Stimulated activated CD8-positive, alpha-beta memory T cell treated with anti-CD3 and anti-CD28 coated beads, Interleukin-4, amount 100 ng/mL, for 4 hours (primary cell): ENCODE results near the gene EWSR1.
"Not testable (repeated sequence)": the region's sequence is repeated elsewhere in the genome, so short reads cannot be mapped to it uniquely, and the experiment has no call there.

ENCODE experiments used
- DNase-seq, 2 donors: peaks; one replicate each; pipeline ENCODE4 v3.0.0-alpha.2; 2020; ENCODE audit warnings: low read depth in 2 of 2, low spot score in 1 of 2

Gene EWSR1

DNA sequence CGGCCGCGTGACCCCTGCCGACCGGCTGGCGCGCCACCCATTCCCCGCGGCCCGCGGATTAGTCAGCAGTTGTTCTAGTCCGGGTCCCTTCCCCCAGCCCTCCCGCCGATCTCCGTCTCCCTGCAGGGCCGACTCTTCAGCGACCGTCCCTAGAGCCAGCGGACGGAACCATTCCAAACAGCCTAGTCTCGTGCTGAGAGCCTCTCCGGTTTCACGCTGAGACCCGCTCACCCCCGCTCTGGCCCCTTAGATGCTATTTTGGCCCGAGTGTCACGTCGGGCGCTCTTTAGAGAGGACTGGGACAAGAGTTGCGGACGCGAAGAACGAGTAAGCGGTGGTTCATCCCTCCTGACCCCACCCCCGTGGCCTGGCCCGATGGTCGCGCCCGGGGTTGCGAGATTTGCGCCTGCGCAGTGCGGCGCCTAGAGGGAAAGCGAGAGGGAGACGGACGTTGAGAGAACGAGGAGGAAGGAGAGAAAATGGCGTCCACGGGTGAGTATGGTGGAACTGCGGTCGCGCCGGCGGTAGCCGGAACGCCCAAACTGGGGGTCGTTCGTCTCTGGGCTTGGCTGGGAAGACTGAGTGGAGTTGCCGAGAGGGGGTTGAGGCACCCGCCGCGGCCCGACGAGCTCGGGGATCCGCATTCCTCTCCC lies at the start of gene EWSR1, which contains the start of gene RHBDD3:
Gene EWSR1, plus strand, starts transcription at position 411 of the 653 bp plus-strand sequence. Its CDS starts 69 bp downstream, at position 480.
Gene RHBDD3, minus strand, starts transcription at position 124 of the 653 bp plus-strand sequence. CDS start 2,355 bp downstream, outside the sequence.
- DNase-seq = peak; percentile 89 to 96

DNA sequence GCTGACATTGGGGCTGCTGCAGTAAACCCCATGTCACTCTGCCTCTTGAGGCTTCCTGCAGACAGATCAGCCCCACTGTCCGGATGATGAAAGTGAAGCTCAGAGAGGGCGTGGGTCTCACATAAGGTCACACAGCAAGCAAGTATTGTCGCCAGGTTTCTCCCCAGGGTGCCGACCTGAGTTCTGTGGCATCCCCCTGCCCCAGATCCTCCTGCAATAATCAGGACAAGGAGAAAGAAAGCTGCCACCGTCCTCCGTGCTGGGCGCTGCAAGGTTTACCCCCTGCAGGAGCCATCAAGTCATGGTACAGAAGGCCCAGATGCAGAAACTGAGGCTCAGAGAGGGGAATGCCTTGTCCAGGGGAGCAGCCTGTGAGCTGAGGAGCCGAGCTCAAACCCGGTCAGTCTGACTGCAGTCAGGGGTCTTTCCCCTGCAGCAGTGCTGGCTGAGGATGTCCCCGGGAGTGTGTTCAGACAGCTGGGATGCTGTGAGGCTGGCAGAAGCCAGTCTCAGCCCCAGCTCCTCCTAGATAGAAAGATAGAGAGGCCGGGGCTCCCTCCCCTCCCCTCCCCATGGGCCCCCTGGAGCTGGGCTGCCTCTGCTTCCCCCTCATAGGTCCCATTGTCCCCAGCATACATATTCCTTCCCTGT lies 49.2 kb upstream of the EWSR1 start:
- no peak for DNase-seq

GRCh38 chr22:29219409-29219782 lies 48.7 kb upstream of the EWSR1 start:
- not testable (repeated sequence) for DNase-seq

- no peak for DNase-seq
These were observed 48.0 kb upstream of the EWSR1 start for GRCh38 chr22:29219881-29220670.

- DNase-seq = no peak
These were observed 43.8 kb upstream of the EWSR1 start for GRCh38 chr22:29224121-29224858.

DNA sequence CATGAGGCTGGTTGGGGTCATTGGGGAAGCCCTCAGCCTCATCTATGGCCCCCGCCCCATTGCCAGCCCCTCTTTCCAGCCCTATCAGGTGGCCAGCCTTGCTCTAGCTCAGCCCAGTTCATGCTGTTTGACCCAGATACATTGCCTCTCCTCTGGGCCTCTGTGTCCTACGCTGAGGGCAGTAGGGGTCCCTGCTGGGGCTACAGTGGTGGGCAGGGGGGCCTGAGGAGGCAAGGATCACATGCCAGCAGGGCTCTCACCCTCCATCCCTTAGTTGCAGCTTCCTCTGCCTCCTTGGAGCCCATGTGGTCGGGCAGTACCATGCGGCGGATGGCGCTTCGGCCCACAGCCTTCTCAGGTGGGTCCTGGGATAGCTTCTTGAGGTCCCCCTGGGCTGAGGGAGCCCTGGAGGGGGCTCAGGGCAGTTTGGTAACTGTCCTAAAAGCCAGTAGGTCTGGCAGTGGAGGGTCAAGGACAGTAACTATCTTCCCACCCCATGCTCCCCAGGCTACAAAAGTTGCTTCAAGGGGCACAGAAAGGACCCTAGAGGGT lies 43.1 kb upstream of the EWSR1 start:
- DNase-seq = no peak

GRCh38 chr22:29225422-29226090 lies 42.5 kb upstream of the EWSR1 start:
- DNase-seq = no peak

- no peak for DNase-seq
These were observed 41.6 kb upstream of the EWSR1 start for GRCh38 chr22:29226351-29226981.

DNA sequence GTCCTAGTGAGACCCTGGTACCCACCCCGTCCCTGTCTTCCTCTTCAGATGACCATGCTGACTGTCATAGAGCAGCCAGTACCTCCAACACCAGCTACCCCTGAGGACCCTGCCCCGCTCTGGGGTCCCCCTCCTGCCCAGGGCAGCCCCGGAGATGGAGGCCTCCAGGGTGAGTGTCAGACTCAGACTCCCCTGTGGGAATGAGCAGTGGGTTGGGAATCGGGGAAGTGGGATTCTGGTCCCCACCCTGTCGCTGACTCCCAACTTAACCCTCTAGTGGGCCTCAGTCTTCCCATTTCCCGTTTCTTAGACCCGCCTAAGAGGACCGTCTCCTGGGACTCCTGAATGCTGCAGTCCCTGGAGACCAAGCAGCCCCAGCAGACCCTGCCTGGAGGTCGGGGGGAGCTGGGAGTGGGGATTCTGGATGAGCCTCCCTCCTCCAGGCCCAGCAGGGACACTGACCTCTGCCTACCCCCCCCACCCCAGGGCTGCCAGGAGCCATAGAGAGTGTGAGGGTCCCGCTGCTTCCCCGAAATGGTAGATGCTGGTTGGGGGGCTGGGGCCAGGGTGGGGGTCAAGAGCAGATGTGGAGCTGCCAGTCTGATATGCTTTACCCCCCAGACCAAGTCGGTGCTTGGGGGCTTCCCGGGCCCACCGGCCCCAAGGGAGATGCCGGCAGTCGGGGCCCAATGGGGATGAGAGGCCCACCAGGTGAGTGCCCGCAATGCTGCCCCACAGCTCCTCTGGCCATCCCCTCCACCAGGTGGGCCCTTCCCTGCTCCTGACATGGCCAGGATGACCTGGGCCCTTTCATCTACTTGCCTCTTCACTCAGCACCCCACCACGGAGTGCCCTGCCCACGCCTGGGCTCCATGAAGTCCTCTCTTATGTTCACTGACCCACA lies 36.8 kb upstream of the EWSR1 start:
- DNase-seq = no peak

DNA sequence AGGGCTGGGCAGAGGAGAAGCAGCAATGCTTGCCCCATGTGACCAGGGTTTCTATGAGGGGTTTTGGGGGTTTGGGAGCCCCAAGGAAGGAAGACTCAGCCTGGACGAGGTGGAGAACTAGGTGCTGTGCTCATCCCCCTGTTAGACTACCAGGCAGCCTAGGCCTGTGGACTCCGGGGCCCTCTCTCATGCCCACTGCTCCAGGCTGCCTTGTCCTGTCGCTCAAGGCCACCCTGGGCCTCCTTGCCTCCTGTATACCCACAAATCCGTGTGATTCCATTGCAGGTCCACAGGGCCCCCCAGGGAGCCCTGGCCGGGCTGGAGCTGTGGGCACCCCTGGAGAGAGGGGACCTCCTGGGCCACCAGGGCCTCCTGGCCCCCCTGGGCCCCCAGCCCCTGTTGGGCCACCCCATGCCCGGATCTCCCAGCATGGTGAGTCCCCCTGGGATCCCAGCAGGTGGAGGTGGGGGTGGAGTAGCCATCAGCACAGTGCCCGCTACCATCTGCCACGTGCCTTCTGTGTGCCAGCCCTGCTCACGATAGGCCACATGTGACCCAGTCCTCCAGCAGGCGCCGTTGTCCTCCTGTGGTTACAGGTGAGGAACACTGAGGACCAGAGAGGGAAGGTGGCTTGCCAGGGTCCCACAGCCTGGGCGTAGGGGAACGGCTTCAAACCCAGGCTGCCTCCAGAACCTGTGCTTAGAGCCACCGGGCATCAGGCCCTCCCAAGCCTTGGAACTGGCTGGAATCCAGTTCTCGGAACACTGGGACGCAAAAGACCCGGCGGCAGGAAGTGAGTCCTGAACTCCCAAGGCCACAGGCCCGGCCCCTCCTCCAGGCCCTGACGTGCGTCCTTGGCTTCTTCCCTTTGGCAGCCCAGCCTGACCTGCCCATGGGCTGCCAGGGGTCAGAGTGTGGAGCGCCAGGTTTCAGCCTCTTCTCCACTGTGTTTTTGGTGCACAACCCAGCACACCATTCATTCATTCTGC lies 35.8 kb upstream of the EWSR1 start:
- no peak for DNase-seq

DNA sequence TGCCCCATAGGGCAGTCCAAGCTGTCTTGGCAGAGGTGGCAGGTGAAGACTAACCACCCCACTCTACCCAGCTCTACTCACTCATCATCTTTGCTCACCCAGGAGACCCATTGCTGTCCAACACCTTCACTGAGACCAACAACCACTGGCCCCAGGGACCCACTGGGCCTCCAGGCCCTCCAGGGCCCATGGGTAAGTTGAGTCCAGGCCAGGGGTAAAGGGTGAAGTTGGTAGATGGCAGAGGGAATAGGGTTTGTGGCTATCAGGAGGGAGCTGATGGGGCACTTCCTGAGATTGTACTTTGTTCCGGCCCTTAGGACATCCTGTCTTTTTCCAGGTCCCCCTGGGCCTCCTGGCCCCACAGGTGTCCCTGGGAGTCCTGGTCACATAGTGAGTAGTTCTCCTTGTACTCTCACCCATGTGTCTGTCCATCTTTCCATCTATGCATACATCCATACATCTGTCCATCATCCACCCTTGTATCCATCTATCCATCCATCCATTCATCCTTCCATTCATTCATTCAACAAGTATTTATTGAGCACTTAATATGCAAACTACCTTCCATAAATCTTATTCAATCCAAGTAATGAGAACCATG lies 34.7 kb upstream of the EWSR1 start:
- DNase-seq = no peak

- DNase-seq = not testable (repeated sequence)
These were observed 27.6 kb upstream of the EWSR1 start for GRCh38 chr22:29240481-29240880.

DNA sequence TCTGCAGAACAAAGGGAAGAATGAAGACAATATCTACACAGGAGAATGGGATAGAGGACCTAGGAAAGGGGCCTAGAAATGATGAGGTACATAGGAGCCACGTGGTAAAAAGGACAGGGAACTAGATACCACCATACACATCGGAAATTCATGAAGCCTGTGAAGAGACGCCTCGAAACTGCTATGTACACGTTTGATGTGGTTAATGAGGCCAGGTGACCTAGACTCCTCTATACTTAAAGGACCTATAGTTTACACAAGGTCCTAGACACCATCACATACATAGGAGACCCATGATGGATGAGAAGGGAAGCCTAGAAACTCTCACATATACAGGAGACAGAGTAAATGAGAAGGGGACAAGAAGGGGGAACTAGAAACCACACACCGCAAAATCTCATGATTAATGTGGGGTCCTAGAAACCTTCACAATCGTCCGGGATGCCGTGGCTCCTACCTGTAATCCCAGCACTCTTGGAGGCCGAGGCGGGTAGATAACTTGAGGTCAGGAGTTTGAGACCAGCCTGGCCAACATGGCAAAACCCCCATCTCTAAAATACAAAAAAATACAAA lies 24.1 kb upstream of the EWSR1 start:
- DNase-seq = no peak

DNA sequence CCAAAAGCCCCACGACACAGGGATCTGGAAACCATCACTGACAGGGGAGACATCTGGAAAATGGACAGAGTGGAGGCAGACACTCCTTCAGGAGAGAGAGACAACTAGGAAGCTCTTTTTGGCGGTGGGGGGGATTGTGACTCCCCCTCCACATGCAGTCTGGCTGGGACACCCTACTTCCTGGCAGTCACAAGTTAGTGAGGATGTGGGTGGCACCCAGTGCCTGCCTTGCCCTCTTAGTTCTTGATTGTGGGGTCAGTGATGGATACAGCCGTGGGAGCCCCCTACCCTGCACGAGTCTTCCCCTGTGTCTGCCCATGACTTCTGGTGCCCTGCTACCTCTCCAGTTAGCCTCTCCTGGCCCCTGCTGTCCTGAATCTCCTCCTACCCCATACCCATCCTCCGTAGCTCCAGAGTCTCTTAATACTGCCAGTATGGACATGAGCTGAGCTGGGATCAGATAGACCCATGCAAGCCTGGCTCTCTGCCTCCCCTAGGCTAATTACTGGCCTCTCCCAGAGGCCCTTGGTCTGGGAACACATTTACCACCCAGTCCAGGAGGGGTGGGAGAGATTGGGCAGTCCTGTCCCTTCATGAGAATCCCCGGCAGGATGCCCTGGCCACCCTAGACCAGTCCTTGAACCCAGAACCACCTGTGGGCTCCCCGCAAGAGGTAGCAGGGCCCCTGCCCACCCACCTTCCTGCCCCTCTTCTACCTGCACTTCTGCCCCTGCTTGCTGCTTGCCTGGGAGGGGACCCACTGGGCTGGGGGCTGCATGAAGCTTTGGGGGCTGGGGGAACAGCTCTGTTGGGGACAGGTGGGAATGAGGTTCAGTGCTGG lies 23.1 kb upstream of the EWSR1 start:
- DNase-seq = no peak

GRCh38 chr22:29245626-29246385 lies 22.3 kb upstream of the EWSR1 start:
- DNase-seq = peak; percentile 42 to 49
